ENCODE measurements around the gene IL24.
"Not testable (repeated sequence)": the region's sequence is repeated elsewhere in the genome, so short reads cannot be mapped to it uniquely, and the experiment has no call there.

IL24 gene

DNA sequence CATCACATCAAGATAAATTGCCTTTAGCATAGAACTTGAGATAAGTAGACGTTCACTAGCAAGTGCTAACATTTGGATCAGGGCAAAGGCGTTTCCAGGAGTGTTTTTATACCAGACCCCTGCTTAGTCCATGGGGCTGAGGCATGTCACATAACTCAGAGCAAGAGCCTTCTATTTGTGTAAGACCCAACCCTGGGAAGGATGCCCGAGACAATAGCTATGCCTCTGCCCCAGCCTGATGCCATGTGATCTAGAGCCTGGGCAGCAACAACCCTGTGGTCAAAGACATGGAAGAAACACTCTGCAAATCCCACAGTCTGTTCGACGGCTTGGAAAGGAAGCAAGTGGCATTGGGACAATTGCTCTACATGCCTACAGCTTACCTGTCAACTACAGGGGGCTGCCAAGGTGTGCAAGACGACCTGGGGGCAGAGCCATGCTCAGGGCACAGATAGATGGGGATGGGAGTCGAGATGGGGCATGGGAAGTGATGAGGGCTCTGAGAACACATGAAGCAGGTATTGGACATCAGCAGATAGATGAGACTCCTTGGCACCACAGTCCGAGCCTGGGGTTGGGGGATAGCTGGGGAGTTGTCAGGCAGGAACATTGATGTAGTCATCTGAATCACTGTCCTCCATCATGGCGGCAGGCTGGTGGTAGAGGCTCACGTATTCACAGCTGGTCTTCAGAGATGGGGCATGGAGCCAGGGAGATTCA is 7.3 kb downstream of the IL24 start:
- DNase-seq (ENCODE audit: low spot score) = no peak

DNA sequence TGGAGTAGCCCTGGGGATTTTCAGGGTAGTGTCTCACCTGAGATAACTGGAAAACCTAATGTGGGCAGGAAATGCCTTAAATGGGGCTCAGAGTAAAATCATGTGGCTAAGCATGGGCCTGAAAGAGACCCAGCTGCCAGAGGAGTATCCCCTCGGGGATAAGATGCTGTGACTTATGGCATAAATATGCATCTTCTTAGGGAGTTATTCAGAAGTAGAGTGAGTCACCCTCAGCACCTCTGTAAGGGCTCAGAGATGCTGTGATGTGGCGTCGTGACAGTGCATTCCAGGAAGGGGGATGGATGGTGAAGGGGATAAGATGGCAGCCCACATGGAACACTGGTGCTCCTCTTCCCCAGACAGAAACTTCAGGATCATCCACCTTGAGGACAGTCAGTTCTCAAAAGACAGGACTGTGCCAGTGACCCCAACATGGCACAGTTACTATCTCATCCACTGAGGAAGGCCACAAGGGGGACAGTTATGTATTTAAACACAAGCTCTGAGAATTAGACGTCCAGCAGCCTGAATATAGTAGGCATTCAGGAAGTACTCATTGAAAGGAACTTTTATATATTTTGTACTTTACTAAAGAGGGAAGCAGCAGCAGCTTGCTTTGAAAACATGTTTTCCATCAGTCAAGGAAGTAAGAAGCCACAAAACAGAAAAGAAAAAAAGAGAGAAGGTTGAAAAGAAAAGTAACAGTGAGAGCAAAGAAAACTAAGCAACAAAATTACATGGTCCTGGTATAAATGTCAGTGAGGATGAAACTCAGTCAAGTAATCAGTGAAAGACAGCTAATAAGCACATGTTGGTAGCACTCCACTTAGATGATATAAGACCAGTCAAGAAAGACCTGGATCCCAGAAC is 8.3 kb downstream of the IL24 start:
- DNase-seq (ENCODE audit: low spot score) = peak; percentile 48

DNA sequence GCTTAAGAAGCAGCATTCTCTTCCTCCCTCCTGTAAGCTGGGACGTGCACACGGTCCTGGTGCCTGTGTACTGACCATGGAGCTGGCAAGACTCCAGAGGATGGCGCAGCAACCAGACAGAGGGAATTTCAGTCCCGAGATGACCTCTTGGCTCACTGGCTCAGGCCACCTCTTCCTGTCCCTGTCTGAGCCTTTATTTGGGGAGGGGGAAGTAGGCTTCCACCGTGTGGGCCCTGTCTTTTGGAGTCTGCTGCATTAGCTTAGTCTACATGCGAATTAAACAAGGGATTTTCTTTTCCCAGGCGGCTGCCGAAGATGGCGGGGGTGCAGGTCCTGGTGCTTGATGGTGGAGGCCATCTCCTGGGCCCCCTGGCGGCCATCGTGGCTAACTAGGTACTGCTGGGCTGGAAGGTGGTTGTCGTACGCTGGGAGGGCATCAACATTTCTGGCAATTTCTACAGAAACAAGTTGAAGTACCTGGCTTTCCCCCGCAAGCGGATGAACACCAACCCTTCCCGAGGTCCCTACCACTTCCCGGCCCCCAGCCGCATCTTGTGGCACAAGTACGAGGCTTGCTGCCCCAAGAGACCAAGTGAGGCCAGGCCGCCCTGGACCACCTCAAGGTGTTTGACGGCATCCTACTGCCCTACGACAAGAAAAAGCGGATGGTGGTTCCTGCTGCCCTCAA is 10.2 kb downstream of the IL24 start:
- no peak for DNase-seq (ENCODE audit: low spot score)

DNA sequence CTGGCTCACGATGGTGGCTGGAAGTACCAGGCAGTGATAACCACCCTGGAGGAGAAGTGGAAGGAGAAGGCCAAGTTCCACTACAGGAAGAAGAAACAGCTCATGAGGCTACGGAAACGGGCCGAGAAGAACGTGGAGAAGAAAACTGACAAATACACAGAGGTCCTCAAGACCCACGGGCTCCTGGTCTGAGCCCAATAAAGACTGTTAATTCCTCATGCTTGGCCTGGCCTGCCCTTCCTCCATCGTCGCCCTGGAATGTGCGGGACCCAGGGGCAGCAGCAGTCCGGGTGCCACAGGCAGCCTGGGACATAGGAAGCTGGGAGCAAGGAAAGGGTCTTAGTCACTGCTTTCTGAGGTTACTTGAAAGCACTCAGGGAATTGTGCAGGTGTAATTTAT is 10.8 kb downstream of the IL24 start:
- DNase-seq (ENCODE audit: low spot score) = no peak

DNA sequence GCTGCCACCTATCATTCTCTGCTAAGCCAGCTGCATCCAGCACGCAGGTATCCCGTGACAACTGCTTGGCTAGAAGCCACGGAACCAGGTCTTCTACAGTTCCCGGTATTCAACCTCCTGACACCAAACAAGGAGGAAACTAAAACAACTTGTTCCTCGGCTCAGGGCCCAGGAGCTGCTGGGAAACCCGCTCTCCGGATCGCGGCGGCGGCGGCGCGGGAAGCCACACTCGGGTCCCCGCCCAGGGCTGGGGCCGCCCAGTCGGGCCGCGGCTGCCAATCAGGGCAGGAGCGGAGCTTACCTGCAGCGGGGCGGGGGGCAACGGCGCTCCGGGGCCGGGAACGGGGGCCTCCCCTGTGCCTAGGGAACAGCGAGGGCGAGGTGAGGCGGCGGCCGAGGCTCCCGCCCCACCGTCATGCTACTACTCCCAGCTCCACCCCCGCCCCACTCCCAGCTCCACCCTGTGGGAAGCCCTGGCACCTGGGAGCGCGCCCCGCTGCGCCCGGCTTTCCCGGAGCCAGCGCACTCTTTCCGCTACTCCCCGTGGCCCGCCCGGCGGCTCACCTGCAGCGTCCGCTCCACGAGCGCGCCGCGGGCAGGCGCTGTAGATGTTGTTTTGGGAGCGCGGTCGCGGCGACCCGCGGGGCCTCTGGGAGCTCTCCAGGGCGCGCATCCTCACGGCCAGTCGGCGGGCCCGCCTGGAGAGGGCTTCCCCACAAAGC is 12.1 kb downstream of the IL24 start:
- DNase-seq (ENCODE audit: low spot score) = no peak

DNA sequence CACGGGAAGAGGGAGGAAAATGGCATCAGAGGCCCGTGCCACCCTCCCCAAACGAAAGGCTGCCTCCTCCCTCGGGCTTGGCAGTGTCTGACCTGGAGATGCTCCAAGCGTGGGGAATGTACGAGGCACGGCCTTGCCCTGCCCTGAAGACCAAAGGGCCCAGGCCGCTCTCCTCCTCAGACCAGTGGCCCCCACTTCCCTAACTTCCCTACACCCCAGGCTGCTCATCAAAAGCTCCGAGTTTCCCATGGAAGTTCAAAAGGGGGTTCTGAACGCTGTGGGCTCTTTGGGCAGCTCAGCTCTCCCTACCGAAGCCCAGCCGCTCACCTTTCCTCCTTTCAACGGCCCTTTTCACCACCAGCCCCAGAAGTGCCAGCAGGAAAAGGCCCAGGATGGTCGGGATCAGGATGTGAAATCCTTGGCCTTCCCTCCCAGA is 12.7 kb downstream of the IL24 start:
- DNase-seq (ENCODE audit: low spot score) = no peak

DNA sequence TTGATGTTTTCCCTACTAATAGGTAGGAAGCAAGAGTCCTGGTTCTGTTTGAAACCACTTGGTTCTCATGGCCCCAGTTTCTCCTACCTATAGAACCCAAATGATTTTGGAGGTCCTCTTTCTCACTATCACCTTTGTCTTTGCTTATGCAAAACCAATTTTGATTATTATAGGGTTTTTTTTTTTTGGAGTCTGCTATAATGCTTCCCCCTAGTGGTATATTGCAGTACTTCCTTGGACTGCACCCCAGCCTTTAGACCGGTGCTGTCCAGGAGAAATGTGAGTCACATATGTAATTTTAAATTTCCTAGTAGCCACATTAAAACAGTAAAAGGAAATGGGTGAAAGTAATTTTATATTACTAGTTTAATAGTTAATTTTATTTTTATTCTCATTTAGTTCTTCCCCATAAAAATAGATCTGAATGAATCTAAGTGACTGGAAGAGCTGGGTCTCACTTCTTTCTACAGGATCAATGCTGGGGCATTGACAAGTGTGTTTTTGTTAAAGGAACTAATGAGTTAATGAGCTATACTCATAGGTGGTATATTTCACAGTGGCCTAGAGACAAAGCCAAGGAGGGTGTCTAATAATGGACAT is 13.9 kb downstream of the IL24 start:
- DNase-seq (ENCODE audit: low spot score) = peak; percentile 65

DNA sequence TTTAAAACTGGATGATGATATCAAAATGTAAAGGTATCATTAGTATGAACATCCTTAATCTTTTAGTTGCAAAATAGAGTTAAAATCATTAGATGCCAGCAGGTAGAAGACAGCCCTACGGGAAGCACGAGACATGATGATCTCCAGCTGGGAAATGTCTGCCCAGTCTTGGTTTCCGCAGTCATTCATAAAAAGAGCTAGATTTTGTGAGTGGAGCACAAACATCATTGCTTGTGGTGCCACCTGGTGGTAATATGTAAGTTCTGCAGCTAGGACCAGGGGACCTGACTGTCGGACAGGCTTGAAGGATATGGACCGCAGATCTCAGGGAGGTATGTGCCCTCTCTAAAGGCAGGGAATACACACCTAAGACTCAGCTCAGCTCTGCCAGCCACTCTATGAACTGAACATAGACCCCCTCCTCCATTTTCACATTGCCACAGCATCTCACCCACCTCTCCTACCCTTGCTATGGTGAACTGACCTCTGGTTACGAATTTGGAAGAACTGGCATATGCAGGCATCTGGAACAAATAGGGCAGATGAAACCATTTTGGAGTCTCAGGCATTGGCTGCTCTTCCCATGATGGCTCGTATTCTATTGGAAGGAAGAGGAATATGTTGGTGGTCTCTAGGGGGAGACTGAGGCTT is 15.3 kb downstream of the IL24 start:
- DNase-seq (ENCODE audit: low spot score) = peak; percentile 68

DNA sequence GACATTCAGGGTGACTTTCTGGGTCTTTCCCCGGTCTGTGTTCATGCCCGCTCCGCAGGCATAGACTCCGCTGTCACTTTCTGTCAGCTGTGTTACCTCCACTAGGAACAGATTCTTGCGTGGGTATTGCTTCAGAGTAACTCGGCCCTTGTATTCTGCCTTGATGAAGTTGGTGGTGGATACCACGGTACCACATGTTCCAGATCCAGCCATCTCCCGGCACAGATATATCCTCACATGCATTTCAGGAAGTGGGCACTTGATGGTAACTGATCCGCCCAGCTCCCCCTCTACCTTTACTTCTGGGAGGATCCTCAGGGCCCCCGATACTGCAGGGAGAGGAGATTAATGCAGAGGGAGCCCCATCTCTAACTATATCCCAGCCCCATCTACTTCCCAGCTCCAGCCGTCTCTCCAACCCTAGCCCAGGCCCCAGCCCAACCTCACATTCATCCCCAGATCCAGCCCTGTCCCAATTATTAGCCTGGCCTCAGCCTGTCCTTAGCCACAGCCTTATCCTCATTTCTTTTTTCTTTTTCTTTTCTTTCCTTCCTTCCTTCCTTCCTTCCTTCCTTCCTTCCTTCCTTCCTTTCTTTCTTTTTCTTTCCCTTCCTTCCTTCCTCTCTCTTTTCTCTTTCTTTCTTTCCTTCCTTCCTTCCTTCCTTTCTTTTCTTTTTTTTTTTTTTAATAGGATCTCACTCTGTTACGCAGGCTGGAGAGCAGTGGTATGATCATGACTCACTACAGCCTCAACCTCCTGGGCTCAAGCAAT is 16.7 kb downstream of the IL24 start:
- no peak for DNase-seq (ENCODE audit: low spot score)

DNA sequence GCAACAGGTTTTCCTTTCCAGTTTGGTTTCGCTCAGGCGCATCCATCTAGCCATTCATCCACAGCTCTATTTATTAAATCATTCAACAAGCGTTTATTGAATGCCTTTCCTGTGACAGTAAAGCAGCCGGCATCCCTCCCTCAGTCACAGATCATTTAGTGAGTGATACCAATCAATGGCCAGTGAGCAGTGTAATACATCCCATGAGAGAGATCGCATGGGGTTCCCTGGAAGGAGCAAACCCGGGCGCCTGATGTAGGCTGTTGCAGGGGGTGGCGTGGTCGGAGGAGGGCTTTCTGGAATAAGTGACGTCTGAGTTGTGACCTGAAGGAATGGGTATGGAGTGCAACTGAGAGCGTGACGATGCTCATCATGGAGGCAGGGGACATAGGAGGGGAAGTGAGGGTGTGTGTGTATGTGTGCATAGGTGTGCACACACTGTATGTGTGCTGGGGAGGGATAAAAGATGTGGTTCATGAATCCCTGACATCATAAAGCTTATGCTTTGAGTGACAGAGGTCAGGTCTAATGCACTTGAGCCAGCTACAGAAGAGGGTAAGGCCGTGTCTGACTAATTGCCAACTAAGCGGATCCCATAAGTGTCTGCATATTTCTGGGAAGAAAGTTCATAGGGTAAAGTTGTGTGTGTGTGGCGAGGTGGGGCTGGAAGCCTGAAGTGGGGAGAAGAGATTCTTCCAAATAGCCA is 17.9 kb downstream of the IL24 start:
- DNase-seq (ENCODE audit: low spot score) = no peak

DNA sequence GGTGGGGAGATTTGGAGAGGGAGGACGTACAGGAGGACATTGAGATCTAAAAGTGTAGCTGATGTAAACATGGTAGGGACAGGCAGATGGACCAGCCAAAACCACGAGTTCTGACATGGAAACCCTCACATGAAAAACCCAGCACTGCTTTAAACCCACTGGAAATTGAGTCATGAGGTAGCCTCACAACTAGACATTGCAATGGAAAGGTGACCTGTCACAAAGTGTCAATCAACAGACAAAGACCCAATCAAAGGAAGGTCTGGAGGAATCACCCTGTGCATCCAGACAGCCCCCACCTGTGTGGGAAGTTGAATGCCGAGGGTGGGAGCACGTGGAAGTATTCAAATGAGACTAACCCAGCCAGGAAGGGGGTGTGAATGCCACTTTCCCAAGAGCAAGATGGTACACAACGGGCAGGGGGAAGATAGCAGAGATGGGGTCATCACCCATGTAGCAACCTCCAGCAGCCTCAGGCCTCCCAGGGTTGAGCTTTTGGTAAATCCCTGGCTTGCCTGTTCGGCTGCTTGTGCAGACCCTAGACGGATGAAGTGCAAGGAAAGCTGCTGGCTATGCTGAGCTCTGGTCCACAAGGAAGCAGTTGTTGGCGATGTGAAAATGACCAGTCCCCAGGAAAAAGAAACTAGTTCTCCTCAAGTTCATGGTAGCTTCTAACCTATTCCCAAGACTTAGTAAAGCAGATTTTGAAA is 18.9 kb downstream of the IL24 start:
- DNase-seq (ENCODE audit: low spot score) = no peak

DNA sequence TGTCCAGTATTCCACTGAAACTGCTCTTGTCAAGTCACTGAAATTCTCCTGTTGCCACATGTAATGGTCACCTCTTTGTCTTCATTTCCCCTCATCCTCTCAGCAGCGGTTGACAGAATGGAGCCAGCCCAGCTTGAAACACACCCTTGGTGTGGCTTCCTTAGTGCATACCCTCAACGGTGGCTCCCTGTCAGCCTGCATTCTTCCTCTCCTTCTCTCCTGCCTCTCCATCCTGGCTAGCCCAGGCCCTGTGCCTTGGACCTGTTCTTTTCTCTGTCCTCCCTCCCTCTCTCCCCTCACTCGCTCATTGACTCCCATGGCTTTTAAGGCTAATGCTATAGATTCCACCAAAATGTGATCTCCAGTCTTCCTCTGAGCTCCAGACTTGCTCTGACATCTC is 20.8 kb downstream of the IL24 start:
- no peak for DNase-seq (ENCODE audit: low spot score)

DNA sequence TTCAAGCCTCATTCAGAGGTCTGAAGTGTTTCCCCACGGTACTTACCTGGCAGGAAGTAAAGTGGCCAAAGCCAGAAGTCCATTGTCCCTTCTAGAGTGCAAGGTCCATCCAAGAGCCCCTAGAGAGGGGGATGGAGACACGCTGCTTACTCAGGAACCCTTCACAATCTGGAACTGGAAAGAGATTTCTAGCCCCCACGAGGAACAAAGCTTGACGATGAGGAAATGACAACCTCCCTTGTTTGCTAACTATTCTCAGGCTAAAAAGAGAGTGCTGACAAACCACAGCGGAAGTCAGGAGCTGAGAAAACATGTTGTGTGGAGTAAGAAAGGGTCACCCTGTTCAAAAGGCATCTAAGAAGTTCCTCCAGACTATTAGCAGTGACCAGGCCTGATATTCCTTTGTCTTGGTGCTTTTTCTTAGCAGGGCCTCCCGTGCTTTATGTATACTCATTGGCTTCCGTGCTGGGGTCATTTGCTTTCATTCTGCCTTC is 24.6 kb downstream of the IL24 start, which contains the start of gene FCMR:
FCMR (minus strand) TSS at position 170 of the 494 bp plus-strand sequence; CDS start at position 83, 87 bp downstream.
- no peak for DNase-seq (ENCODE audit: low spot score)

DNA sequence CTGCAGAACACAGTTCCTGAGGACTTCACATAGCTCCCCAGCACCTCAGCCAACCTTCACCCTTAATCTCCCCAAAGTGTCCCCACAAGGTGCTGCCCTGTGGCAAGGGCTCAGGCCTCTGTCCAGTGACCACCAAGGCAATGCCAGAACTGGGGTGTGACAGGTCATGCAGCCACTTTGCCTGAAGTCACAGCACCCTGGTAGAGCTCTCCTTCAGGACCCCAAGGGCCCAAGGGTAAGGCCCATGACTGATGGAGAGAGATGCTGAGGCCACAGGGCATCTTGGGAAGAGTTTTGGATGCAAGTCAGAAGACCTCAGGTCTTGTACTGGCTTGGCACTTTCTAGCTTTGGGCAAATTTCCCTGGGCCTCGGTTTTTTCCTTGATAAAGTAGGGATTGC is 25.3 kb downstream of the IL24 start:
- DNase-seq (ENCODE audit: low spot score) = no peak

DNA sequence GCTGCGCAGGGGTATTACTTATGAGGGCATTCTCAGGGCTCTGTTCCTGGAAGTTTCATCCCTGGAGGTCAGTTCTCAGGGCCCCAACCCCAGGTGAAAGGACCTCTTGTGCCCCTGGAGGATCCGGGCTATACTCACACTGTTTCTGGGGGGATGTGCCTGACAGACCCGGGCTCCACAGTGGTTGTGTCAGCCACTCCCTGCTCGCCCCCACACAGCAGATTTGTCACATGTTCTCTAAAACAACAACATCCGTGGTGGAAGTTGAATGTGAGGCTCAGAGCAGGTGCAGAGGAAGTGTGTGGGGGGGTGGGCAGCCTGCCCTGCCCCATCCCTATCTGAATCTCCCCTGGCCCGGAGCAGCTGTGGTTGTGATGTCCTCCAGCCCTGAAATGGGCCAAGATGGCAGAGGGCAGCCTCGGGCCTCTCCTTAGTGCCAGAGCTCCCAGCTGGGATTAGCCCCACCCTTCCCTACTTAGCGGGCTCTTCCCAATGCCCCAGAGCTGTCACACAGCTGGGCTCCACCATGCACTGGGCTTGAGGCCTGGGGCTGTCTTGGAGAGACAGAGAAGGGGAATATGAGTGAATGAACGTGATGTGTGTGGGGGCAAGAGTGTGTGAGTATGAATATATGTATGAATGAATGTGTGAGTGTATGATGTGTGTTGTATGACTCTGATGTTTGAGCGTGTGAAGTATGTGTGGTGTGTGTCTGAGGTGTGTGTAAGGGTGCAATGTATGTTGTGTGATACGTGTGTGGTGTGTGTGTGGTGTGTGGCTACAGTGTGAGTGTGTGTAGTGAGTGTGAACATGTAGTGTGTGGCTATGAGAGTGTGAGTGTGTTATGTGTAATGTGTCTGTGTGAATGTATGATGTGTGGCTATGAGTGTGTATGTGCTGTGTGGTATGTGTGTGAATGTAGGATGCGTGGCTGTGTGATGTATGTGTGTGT is 26.0 kb downstream of the IL24 start:
- DNase-seq (ENCODE audit: low spot score) = no peak

DNA sequence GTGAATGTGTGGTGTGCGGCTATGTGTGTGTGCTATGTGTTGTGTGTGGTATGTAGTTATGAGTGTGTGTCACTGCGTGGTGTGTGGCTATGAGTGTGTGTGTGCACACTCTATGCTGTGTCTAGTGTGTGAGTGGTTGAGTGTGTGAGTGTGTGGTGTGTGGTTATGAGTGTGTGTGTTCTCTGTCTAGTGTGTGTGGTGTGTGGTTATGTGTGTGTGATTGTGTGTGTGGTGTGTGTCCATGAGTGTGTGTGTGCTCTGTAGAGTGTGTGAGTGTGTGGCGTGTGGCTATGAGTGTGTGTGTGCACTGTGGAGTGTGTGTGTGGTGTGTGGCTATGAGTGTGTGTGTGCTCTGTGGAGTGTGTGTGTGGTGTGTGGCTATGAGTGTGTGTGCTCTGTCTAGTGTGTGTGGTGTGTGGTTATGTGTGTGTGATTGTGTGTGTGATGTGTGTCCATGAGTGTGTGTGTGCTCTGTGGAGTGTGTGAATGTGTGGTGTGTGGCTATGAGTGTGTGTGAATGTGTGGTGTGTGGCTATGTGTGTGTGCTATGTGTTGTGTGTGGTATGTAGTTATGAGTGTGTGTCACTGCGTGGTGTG is 26.8 kb downstream of the IL24 start:
- DNase-seq (ENCODE audit: low spot score) = not testable (repeated sequence)

DNA sequence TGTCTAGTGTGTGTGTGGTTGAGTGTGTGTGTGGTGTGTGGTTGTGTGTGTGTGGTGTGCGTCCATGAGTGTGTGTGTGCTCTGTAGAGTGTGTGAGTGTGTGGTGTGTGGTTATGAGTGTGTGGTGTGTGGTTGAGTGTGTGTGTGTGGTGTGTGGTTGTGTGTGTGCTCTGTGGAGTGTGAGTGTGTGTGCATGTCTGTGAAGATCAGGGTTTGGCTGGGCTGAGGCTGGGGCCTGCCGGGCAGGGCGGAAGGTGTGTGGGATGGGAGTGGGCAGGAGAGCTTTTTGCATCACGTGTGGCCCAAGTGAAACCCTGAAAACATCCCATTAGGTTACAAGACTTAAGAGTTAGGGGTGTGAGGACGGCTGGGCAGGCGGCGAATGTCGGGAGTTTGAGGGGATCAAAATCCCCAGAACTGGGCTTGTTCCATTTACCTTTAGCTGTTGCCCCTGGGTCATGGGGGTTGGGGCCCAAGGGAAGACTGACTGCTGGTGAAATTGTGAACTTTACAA is 27.4 kb downstream of the IL24 start:
- no peak for DNase-seq (ENCODE audit: low spot score)

Measured in kidney capillary endothelial cell (primary cell).